IMR-90 (cell line): ENCODE measurements around the gene PRKAG2.

Experiments
- BHLHE40 ChIP-seq: fragments of 150-350 bp; IDR thresholded peaks from 2 replicates; pipeline ENCODE4 v1.6.1; 2016; ENCODE audit warnings: mild to moderate bottlenecking, low read depth, low read length
- CEBPB ChIP-seq: IDR thresholded peaks from 2 replicates; pipeline ENCODE4 v1.6.1; 2012; ENCODE audit warnings: low read depth, low read length, improper control_type of control experiment
- CHD1 ChIP-seq: IDR thresholded peaks from 2 replicates; pipeline ENCODE4 v1.6.1; 2012; ENCODE audit warnings: low read depth, low read length, improper control_type of control experiment
- FOS ChIP-seq: fragments of 150-350 bp; IDR thresholded peaks from 2 replicates; pipeline ENCODE4 v1.6.1; 2016; ENCODE audit warnings: low read depth, low read length
- MAFK ChIP-seq: IDR thresholded peaks from 2 replicates; pipeline ENCODE4 v1.6.1; 2012; ENCODE audit warnings: low read depth, low read length, improper control_type of control experiment
- MAZ ChIP-seq: IDR thresholded peaks from 2 replicates; pipeline ENCODE4 v1.6.1; 2012; ENCODE audit warnings: low read depth, mild to moderate bottlenecking, low read length, improper control_type of control experiment, moderate library complexity, borderline replicate concordance
- POLR2A ChIP-seq: IDR thresholded peaks from 2 replicates; pipeline ENCODE4 v1.6.1; 2012; ENCODE audit warnings: mild to moderate bottlenecking, low read depth, low read length
- RAD21 ChIP-seq: IDR thresholded peaks from 2 replicates; pipeline ENCODE4 v1.6.1; 2012; ENCODE audit warnings: low read length, improper control_type of control experiment
- RFX5 ChIP-seq: IDR thresholded peaks from 2 replicates; pipeline ENCODE4 v1.8.0; 2012; ENCODE audit warnings: low read depth, mild to moderate bottlenecking, low read length, moderate library complexity
- SMC3 ChIP-seq: fragments of 150-350 bp; IDR thresholded peaks from 2 replicates; pipeline ENCODE4 v1.6.1; 2016; ENCODE audit warnings: low read depth, mild to moderate bottlenecking, antibody characterized with exemption, low read length, moderate library complexity
- TF ChIP-seq, protein P1 (sequence below): conservative IDR thresholded peaks from 2 replicates; pipeline ENCODE4 v1.5.1; 2012; ENCODE audit warnings: mild to moderate bottlenecking, low read depth, low read length, improper control_type of control experiment
- TF ChIP-seq, protein P2 (sequence below): fragments of 150-350 bp; IDR thresholded peaks from 2 replicates; pipeline ENCODE4 v1.6.1; 2017; ENCODE audit warnings: mild to moderate bottlenecking, antibody characterized with exemption, low read length, low read depth
- TF ChIP-seq, protein P3 (sequence below): fragments of 150-350 bp; IDR thresholded peaks from 2 replicates; pipeline ENCODE4 v1.6.1; 2016; ENCODE audit warnings: low read depth, mild to moderate bottlenecking, low read length, moderate library complexity, borderline replicate concordance

DNA sequence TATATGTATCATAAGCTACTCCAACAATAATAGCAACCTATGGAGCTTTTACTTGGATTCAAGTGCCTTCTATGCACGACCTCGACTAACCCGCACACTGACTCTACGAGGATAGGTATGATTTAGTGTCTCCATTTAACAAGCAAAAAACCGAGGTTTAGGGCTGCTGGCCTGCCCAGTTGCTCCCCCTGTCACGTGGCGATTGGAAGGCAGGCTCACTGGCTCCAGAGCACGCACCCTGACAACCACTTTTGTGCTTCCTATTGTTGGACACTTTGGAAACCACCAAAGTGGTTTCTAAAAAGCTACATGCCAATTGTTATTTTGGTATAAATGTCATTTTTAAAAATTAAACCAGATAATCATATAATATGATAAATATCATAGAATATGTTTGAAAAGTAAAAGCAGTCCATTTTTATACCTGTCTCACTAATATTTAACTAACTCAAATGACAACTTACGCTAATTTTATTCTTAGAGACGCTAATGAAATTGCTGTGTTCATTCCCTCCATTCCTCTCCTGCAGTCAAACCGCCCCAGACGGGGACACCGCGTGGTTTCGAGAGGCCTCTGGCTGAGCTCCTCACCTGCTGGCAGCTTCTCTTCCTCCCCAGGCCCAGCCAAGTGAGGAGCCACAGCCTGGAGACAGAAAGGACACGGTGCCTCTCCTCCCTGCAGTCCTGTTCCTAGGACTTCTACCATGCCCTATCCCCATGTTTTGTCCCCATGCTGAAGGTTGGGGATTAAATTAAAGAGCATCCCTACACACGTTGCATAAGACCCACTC, 335.0 kb downstream of the PRKAG2 start:
- TF ChIP-seq RAD21 (no peak), MAFK (no peak), CEBPB (no peak), POLR2A (no peak), SMC3 (no peak), FOS (no peak), BHLHE40 (no peak), CHD1 (no peak), MAZ (no peak), RFX5 (no peak)
- TF ChIP-seq, protein P1, sequence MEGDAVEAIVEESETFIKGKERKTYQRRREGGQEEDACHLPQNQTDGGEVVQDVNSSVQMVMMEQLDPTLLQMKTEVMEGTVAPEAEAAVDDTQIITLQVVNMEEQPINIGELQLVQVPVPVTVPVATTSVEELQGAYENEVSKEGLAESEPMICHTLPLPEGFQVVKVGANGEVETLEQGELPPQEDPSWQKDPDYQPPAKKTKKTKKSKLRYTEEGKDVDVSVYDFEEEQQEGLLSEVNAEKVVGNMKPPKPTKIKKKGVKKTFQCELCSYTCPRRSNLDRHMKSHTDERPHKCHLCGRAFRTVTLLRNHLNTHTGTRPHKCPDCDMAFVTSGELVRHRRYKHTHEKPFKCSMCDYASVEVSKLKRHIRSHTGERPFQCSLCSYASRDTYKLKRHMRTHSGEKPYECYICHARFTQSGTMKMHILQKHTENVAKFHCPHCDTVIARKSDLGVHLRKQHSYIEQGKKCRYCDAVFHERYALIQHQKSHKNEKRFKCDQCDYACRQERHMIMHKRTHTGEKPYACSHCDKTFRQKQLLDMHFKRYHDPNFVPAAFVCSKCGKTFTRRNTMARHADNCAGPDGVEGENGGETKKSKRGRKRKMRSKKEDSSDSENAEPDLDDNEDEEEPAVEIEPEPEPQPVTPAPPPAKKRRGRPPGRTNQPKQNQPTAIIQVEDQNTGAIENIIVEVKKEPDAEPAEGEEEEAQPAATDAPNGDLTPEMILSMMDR, result no peak
- TF ChIP-seq, protein P2, sequence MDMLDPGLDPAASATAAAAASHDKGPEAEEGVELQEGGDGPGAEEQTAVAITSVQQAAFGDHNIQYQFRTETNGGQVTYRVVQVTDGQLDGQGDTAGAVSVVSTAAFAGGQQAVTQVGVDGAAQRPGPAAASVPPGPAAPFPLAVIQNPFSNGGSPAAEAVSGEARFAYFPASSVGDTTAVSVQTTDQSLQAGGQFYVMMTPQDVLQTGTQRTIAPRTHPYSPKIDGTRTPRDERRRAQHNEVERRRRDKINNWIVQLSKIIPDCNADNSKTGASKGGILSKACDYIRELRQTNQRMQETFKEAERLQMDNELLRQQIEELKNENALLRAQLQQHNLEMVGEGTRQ, result no peak
- TF ChIP-seq, protein P3, sequence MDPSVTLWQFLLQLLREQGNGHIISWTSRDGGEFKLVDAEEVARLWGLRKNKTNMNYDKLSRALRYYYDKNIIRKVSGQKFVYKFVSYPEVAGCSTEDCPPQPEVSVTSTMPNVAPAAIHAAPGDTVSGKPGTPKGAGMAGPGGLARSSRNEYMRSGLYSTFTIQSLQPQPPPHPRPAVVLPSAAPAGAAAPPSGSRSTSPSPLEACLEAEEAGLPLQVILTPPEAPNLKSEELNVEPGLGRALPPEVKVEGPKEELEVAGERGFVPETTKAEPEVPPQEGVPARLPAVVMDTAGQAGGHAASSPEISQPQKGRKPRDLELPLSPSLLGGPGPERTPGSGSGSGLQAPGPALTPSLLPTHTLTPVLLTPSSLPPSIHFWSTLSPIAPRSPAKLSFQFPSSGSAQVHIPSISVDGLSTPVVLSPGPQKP, result no peak
